H9 (cell line): Measurements from ENCODE around the gene KRT15. TPM values are rescaled to one million over a fixed set of nuclear protein-coding genes. Genes with fewer than 3 reads are reported as not detected.

Experiments used
- DNase-seq: peaks from one replicate; pipeline ENCODE4 v3.0.0-alpha.2; 2017
- H2AFZ ChIP-seq: one replicate; pipeline ENCODE4 v1.6.1; 2013; ENCODE audit warnings: mild to moderate bottlenecking, low read length, control low read depth, moderate library complexity
- H2AK5ac ChIP-seq: 2 replicates; pipeline ENCODE4 v1.6.1; 2013; ENCODE audit warnings: low read length, control low read depth, mixed read lengths; ENCODE audit not compliant: insufficient read length
- H2BK120ac ChIP-seq: one replicate; pipeline ENCODE4 v1.6.1; 2013; ENCODE audit warnings: low read depth, mild to moderate bottlenecking, low read length, control low read depth, inconsistent platforms; ENCODE audit not compliant: poor library complexity, severe bottlenecking
- H2BK12ac ChIP-seq: 2 replicates; pipeline ENCODE4 v1.6.1; 2013; ENCODE audit warnings: low read length, control low read depth, mixed read lengths, low read depth; ENCODE audit not compliant: insufficient read length
- H2BK15ac ChIP-seq: 2 replicates; pipeline ENCODE4 v1.6.1; 2013; ENCODE audit warnings: low read depth, low read length, control low read depth
- H2BK20ac ChIP-seq: one replicate; pipeline ENCODE4 v1.6.1; 2013; ENCODE audit warnings: low read depth, mild to moderate bottlenecking, low read length, control low read depth, inconsistent platforms; ENCODE audit not compliant: poor library complexity, severe bottlenecking
- H2BK5ac ChIP-seq: 2 replicates; pipeline ENCODE4 v1.6.1; 2013; ENCODE audit warnings: low read length, control low read depth, mixed read lengths; ENCODE audit not compliant: insufficient read length
- H3K14ac ChIP-seq: 2 replicates; pipeline ENCODE4 v1.6.1; 2013; ENCODE audit warnings: low read length, control low read depth; ENCODE audit not compliant: insufficient read depth
- H3K18ac ChIP-seq: 2 replicates; pipeline ENCODE4 v1.6.1; 2013; ENCODE audit warnings: low read depth, mild to moderate bottlenecking, mixed read lengths, low read length, control low read depth; ENCODE audit not compliant: insufficient read length
- H3K23ac ChIP-seq: 2 replicates; pipeline ENCODE4 v1.6.1; 2013; ENCODE audit warnings: low read length, control low read depth, mixed read lengths, low read depth; ENCODE audit not compliant: insufficient read length
- H3K23me2 ChIP-seq: 2 replicates; pipeline ENCODE4 v1.6.1; 2013; ENCODE audit warnings: low read depth, mild to moderate bottlenecking, mixed read lengths, low read length, control low read depth; ENCODE audit not compliant: insufficient read length, poor library complexity, severe bottlenecking
- H3K27ac ChIP-seq: 2 replicates; pipeline ENCODE4 v1.5.1; 2013; ENCODE audit warnings: low read length, control low read depth, mixed read lengths, low read depth; ENCODE audit not compliant: insufficient read length
- H3K27me3 ChIP-seq: 2 replicates; pipeline ENCODE4 v1.6.1; 2013; ENCODE audit warnings: low read length, control low read depth, inconsistent platforms; ENCODE audit not compliant: insufficient read depth
- H3K4ac ChIP-seq: 2 replicates; pipeline ENCODE4 v1.6.1; 2013; ENCODE audit warnings: low read depth, mild to moderate bottlenecking, control low read depth, inconsistent platforms, low read length, moderate library complexity
- H3K4me1 ChIP-seq: 2 replicates; pipeline ENCODE4 v1.6.1; 2013; ENCODE audit warnings: low read length, control low read depth, inconsistent platforms; ENCODE audit not compliant: insufficient read depth
- H3K4me2 ChIP-seq: 2 replicates; pipeline ENCODE4 v1.6.1; 2013; ENCODE audit warnings: low read length, control low read depth, mixed read lengths; ENCODE audit not compliant: insufficient read length, insufficient read depth
- H3K56ac ChIP-seq: 2 replicates; pipeline ENCODE4 v1.6.1; 2013; ENCODE audit warnings: low read depth, mild to moderate bottlenecking, mixed read lengths, low read length, control low read depth; ENCODE audit not compliant: insufficient read length
- H3K79me1 ChIP-seq: 2 replicates; pipeline ENCODE4 v1.6.1; 2013; ENCODE audit warnings: low read depth, mild to moderate bottlenecking, moderate library complexity, low read length, control low read depth, inconsistent platforms; ENCODE audit not compliant: insufficient read depth, poor library complexity, severe bottlenecking
- H3K79me2 ChIP-seq: 2 replicates; pipeline ENCODE4 v1.6.1; 2013; ENCODE audit warnings: low read length, control low read depth, inconsistent platforms; ENCODE audit not compliant: insufficient read depth
- H3K9ac ChIP-seq: 2 replicates; pipeline ENCODE4 v1.6.1; 2013; ENCODE audit warnings: low read length, control low read depth, mixed read lengths; ENCODE audit not compliant: insufficient read length; ENCODE audit errors: extremely low read depth
- H3K9me3 ChIP-seq: one replicate; pipeline ENCODE4 v1.6.1; 2013; ENCODE audit warnings: low read depth, low read length, inconsistent platforms; ENCODE audit not compliant: control insufficient read depth
- H3T11ph ChIP-seq: one replicate; pipeline ENCODE4 v1.6.1; 2013; ENCODE audit warnings: mild to moderate bottlenecking, low read length, control low read depth, inconsistent platforms
- H4K20me1 ChIP-seq: one replicate; pipeline ENCODE4 v1.6.1; 2013; ENCODE audit not compliant: control insufficient read depth, insufficient read length, insufficient read depth
- H4K5ac ChIP-seq: 2 replicates; pipeline ENCODE4 v1.6.1; 2013; ENCODE audit warnings: low read depth, mild to moderate bottlenecking, mixed read lengths, low read length, control low read depth; ENCODE audit not compliant: insufficient read length
- H4K8ac ChIP-seq: replicated peaks from 2 replicates; pipeline ENCODE4 v1.6.1; 2013; ENCODE audit warnings: low read length, control low read depth, mixed read lengths, low read depth; ENCODE audit not compliant: insufficient read length
- H4K91ac ChIP-seq: 2 replicates; pipeline ENCODE4 v1.6.1; 2013; ENCODE audit warnings: low read depth, mild to moderate bottlenecking, moderate library complexity, mixed read lengths, low read length, control low read depth; ENCODE audit not compliant: insufficient read length
- H3K27ac Mint-ChIP-seq, 3 experiments: 2 replicates in 2 of 3; 3 replicates in 1 of 3; pipeline ENCODE4 v1.8.0; 2020 to 2021; ENCODE audit warnings: mixed read lengths in 3 of 3, mild to moderate bottlenecking in 1 of 3, moderate library complexity in 1 of 3
- H3K27me3 Mint-ChIP-seq: 2 replicates; pipeline ENCODE4 v1.8.0; 2021; ENCODE audit warnings: low read depth, mild to moderate bottlenecking, moderate library complexity, mixed read lengths
- H3K36me3 Mint-ChIP-seq, 3 experiments: 2 replicates in 2 of 3; 3 replicates in 1 of 3; pipeline ENCODE4 v1.8.0; 2020 to 2021; ENCODE audit warnings: low read depth in 3 of 3, mixed read lengths in 3 of 3; ENCODE audit not compliant: insufficient read depth in 1 of 3
- H3K4me1 Mint-ChIP-seq, 2 experiments: 2 replicates each; pipeline ENCODE4 v1.8.0; 2020; ENCODE audit warnings: mixed read lengths in 2 of 2
- H3K4me3 Mint-ChIP-seq, 2 experiments: 2 replicates in 1 of 2; 3 replicates in 1 of 2; pipeline ENCODE4 v1.8.0; 2020 to 2021; ENCODE audit warnings: mild to moderate bottlenecking in 2 of 2, mixed read lengths in 2 of 2, moderate library complexity in 1 of 2
- H3K9me3 Mint-ChIP-seq, 2 experiments: 2 replicates in 1 of 2; 3 replicates in 1 of 2; pipeline ENCODE4 v1.8.0; 2020; ENCODE audit warnings: mild to moderate bottlenecking in 2 of 2, mixed read lengths in 2 of 2, moderate library complexity in 1 of 2
- WGBS: extraction: QIAGEN DNeasy Blood & Tissue Kit; methylation state at CpG from one replicate; pipeline ENCODE4 v1.1.7; 2013; ENCODE audit warnings: missing lambda C conversion rate, low lambda C conversion rate, mixed read lengths; ENCODE audit not compliant: insufficient read length; ENCODE audit errors: extremely low coverage; 5-methylcytosine and 5-hydroxymethylcytosine counted together
- total RNA-seq: library from RNA; stranded (reverse); gene quantifications from 2 replicates; pipeline ENCODE4 v1.2.1, GENCODE V29; 2021
- TF ChIP-seq, protein P1 (sequence below): fragments of 200-600 bp; sonication (generic); conservative IDR thresholded peaks from 3 replicates; pipeline ENCODE4 v1.8.0; 2021; ENCODE audit warnings: antibody characterized with exemption, mild to moderate bottlenecking

Gene KRT15
- total RNA-seq, 1 experiment from 2014 or later = 0.87 TPM

DNA sequence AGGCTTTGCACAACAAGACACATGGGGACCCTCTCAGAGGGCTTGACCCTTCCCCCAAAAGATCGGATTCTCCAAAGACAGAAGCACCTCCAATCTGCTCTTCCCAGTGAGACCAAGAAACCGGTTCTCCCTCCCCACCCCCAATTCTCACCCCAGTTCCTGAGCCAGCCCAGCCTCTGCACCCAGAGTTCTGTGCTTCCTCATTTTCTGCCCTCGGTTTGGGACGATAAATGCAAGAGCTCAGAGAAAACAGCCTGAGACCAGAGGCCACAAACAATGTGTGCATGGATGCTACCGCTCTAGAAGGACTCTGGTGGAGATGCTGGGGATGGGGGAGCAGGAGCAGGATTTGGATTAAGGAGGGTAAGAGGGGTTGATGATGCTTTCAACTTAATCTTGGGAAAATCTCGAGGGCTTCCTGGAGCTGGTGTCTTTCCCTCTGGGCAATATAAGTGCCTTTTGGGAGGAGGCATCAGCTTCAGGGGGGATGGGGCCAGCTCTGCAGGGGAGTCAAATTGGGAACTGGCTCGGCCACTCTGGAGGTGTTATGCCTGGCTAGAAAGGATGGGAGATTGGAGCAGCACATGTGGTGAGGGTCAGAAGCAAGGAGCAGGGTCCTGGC lies 6.0 kb downstream of the KRT15 start:
- no peak overlapping the region for H3K9ac ChIP-seq

More for the DNA sequence above, 6.0 kb downstream of the KRT15 start:
- H3K27ac ChIP-seq = no peak overlapping the region
- H3K4me1 ChIP-seq = 0 out of 2 replicates have a peak, but pooled peaks cover 3% of the 10 kb centered on the region
- no peak overlapping the region for H3K56ac ChIP-seq
- no peaks in the 10 kb centered on the region; the same call in 1 of the 2 replicates for H3K27me3 Mint-ChIP-seq
- H3K27ac Mint-ChIP-seq = peak overlapping the region in 1 of 3 experiments; percentile 27; a peak in 3 of 7 replicates
- H2BK20ac ChIP-seq = no peak overlapping the region
- H3K36me3 Mint-ChIP-seq = no peaks in the 10 kb centered on the region
- H4K5ac ChIP-seq = no peak overlapping the region
- H4K8ac ChIP-seq = no peak overlapping the region
- H3K79me1 ChIP-seq = no peaks in the 10 kb centered on the region
- no peak overlapping the region for H2BK5ac ChIP-seq
- no peak overlapping the region for H3K4me2 ChIP-seq
- no peak overlapping the region for H2AFZ ChIP-seq
- no peaks in the 10 kb centered on the region; a peak in 2 of 5 replicates for H3K9me3 Mint-ChIP-seq
- H2AK5ac ChIP-seq = no peak overlapping the region
- no peak overlapping the region for H3K14ac ChIP-seq
- no peak overlapping the region for H3K23ac ChIP-seq
- H3K79me2 ChIP-seq = no peaks in the 10 kb centered on the region
- no peaks in the 10 kb centered on the region for H3K23me2 ChIP-seq
- H2BK120ac ChIP-seq = no peak overlapping the region
- H3K18ac ChIP-seq = no peak overlapping the region
- H3K4me3 Mint-ChIP-seq = no peak overlapping the region
- WGBS = no CpG with 5 or more reads among the region's 7 CpGs
- H2BK15ac ChIP-seq = no peak overlapping the region
- no peak for DNase-seq
- H4K20me1 ChIP-seq = no peaks in the 10 kb centered on the region
- no peak overlapping the region for H2BK12ac ChIP-seq
- TF ChIP-seq, protein P1, sequence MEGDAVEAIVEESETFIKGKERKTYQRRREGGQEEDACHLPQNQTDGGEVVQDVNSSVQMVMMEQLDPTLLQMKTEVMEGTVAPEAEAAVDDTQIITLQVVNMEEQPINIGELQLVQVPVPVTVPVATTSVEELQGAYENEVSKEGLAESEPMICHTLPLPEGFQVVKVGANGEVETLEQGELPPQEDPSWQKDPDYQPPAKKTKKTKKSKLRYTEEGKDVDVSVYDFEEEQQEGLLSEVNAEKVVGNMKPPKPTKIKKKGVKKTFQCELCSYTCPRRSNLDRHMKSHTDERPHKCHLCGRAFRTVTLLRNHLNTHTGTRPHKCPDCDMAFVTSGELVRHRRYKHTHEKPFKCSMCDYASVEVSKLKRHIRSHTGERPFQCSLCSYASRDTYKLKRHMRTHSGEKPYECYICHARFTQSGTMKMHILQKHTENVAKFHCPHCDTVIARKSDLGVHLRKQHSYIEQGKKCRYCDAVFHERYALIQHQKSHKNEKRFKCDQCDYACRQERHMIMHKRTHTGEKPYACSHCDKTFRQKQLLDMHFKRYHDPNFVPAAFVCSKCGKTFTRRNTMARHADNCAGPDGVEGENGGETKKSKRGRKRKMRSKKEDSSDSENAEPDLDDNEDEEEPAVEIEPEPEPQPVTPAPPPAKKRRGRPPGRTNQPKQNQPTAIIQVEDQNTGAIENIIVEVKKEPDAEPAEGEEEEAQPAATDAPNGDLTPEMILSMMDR = no peak
- H3K4ac ChIP-seq = no peak overlapping the region
- H3K9me3 ChIP-seq = no peaks in the 10 kb centered on the region
- no peak overlapping the region for H4K91ac ChIP-seq
- H3T11ph ChIP-seq = no peak overlapping the region
- no peaks in the 10 kb centered on the region for H3K27me3 ChIP-seq
- H3K4me1 Mint-ChIP-seq = peaks cover 25 to 27% of the 10 kb centered on the region in 2 experiments
